OCI-LY3 (cell line): ENCODE data around the gene SH3GLB2.

Experiments
- CTCF ChIP-seq: fragments of 200-600, 300-600 bp; sonication (generic); IDR thresholded peaks from 2 replicates; pipeline ENCODE4 v1.5.1; 2014; ENCODE audit warnings: antibody characterized with exemption, low read length, low read depth
- EZH2phosphoT487 ChIP-seq: fragments of 200-600 bp; shearing (Covaris generic); IDR thresholded peaks from 2 replicates; pipeline ENCODE4 v1.6.1; 2018; ENCODE audit warnings: antibody characterized with exemption, mixed run types, low read depth

DNA sequence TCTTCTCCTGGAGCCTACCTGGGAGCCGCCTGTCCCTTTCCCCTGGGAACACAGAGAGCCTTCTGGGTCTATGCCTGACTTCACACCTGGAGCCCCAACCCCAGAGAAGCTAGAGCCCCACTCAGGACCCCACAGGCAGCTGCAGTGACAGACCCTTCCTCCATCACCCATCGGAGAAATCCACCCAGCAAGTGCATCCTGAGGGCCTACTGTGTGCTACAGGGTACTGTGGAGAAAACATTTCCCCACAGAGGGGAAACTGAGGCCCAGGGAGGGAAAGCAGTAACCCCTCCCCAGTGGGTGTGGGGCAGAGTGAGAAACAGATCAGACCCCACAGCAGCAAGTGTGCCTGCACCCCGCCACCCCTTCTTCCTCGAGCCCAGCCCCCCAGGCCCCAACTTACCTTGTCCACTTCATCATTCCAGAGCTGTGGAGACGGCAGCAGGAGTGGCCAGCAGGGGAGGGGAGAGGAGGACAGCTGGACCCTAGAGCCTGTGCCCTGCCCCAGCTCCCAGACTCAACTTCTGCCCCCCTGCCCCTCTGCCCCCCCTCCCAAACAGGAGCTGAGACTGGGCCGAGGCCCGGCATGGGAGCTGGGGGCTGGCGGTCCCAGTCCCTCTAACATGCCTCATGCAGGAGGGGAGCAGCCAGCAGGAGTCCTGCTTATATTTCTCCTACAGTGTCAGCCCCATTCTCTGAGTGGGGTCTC, 17.7 kb downstream of the SH3GLB2 start:
- TF ChIP-seq CTCF (no peak), EZH2phosphoT487 (no peak)
